ENCODE results near the gene HARS1.
"Not testable (repeated sequence)": the region's sequence is repeated elsewhere in the genome, so short reads cannot be mapped to it uniquely, and the experiment has no call there.

HARS1 gene

GRCh38 chr5:140630292-140631035, 60.7 kb downstream of the HARS1 start:
- no peaks in the 10 kb centered on the region for H4K20me1 ChIP-seq (ENCODE audit: insufficient read depth, low read length)
- TF ChIP-seq CTCF (IDR thresholded peaks at IDR 0.05; ENCODE audit: low read depth, low read length) (no peak), EZH2phosphoT487 (IDR thresholded peaks at IDR 0.05; ENCODE audit: low read depth) (no peak)
- no peak overlapping the region for H3K9ac ChIP-seq (ENCODE audit: low read length)
- no peak overlapping the region for H3K4me2 ChIP-seq (ENCODE audit: low read length)
- peaks cover 15% of the 10 kb centered on the region for H3K4me1 ChIP-seq (ENCODE audit: low read length)
- H3K27me3 ChIP-seq (ENCODE audit: low read depth, low read length) = no peaks in the 10 kb centered on the region
- H3K9me3 ChIP-seq (ENCODE audit: insufficient read depth, low read length) = 0 out of 2 replicates have a peak, but pooled peaks cover 6% of the 10 kb centered on the region
- no peak overlapping the region for H3K4me3 ChIP-seq (ENCODE audit: low read length)
- no peaks in the 10 kb centered on the region for H3K79me2 ChIP-seq (ENCODE audit: low read length)
- no peak overlapping the region for H3K27ac ChIP-seq (ENCODE audit: low read length)
- H2AFZ ChIP-seq (ENCODE audit: low read depth, low read length) = no peak overlapping the region
- H3K36me3 ChIP-seq (replicated peaks; ENCODE audit: low read depth, low read length) = no peaks in the 10 kb centered on the region

GRCh38 chr5:140628711-140629110, 62.5 kb downstream of the HARS1 start:
- TF ChIP-seq CTCF (IDR thresholded peaks at IDR 0.05; ENCODE audit: low read depth, low read length) (no peak), EZH2phosphoT487 (IDR thresholded peaks at IDR 0.05; ENCODE audit: low read depth) (no peak)
- H3K27ac ChIP-seq (ENCODE audit: low read length) = no peak overlapping the region
- H3K9me3 ChIP-seq (ENCODE audit: insufficient read depth, low read length) = 0 out of 2 replicates have a peak, but pooled peaks cover 6% of the 10 kb centered on the region

GRCh38 chr5:140627972-140628371, 63.2 kb downstream of the HARS1 start:
- Histone ChIP-seq H3K4me1 (ENCODE audit: low read length) (no peaks in the 10 kb centered on the region), H3K9me3 (ENCODE audit: insufficient read depth, low read length) (0 out of 2 replicates have a peak, but pooled peaks cover 6% of the 10 kb centered on the region), H3K4me2 (ENCODE audit: low read length) (no peak overlapping the region)

More at GRCh38 chr5:140628711-140629110, 62.5 kb downstream of the HARS1 start:
- Histone ChIP-seq H3K79me2 (ENCODE audit: low read length) (no peaks in the 10 kb centered on the region), H3K9ac (ENCODE audit: low read length) (no peak overlapping the region), H2AFZ (ENCODE audit: low read depth, low read length) (no peak overlapping the region), H3K27me3 (ENCODE audit: low read depth, low read length) (no peaks in the 10 kb centered on the region), H3K4me2 (ENCODE audit: low read length) (no peak overlapping the region), H3K4me1 (ENCODE audit: low read length) (no peaks in the 10 kb centered on the region), H4K20me1 (ENCODE audit: insufficient read depth, low read length) (no peaks in the 10 kb centered on the region), H3K4me3 (ENCODE audit: low read length) (no peak overlapping the region), H3K36me3 (replicated peaks; ENCODE audit: low read depth, low read length) (no peaks in the 10 kb centered on the region)

GRCh38 chr5:140624886-140625285, 66.3 kb downstream of the HARS1 start:
- H3K79me2 ChIP-seq (ENCODE audit: low read length); H3K27ac ChIP-seq (ENCODE audit: low read length); H3K9ac ChIP-seq (ENCODE audit: low read length); H3K9me3 ChIP-seq (ENCODE audit: insufficient read depth, low read length); H2AFZ ChIP-seq (ENCODE audit: low read depth, low read length); H4K20me1 ChIP-seq (ENCODE audit: insufficient read depth, low read length); H3K4me1 ChIP-seq (ENCODE audit: low read length); H3K4me3 ChIP-seq (ENCODE audit: low read length); H3K36me3 ChIP-seq (replicated peaks; ENCODE audit: low read depth, low read length); H3K27me3 ChIP-seq (ENCODE audit: low read depth, low read length); H3K4me2 ChIP-seq (ENCODE audit: low read length): not testable (repeated sequence)

More at GRCh38 chr5:140627972-140628371, 63.2 kb downstream of the HARS1 start:
- Histone ChIP-seq H3K27me3 (ENCODE audit: low read depth, low read length) (no peaks in the 10 kb centered on the region), H3K4me3 (ENCODE audit: low read length) (no peak overlapping the region), H3K27ac (ENCODE audit: low read length) (no peak overlapping the region), H2AFZ (ENCODE audit: low read depth, low read length) (no peak overlapping the region), H3K9ac (ENCODE audit: low read length) (no peak overlapping the region), H4K20me1 (ENCODE audit: insufficient read depth, low read length) (no peaks in the 10 kb centered on the region), H3K36me3 (replicated peaks; ENCODE audit: low read depth, low read length) (no peaks in the 10 kb centered on the region), H3K79me2 (ENCODE audit: low read length) (no peaks in the 10 kb centered on the region)
- TF ChIP-seq CTCF (IDR thresholded peaks at IDR 0.05; ENCODE audit: low read depth, low read length) = no peak
- TF ChIP-seq EZH2phosphoT487 (IDR thresholded peaks at IDR 0.05; ENCODE audit: low read depth) = no peak
